CD14-positive monocyte (primary cell): ENCODE results near the gene TMEM132D. TPM values are rescaled to one million over a fixed set of nuclear protein-coding genes. Genes with fewer than 3 reads are reported as not detected.
A peak's percentile ranks its signal among the peaks of the same experiment; 100 is the strongest.

Experiments
- DNase-seq, 3 donors: peaks; one replicate each; pipeline ENCODE4 v3.0.0-alpha.2; 2011 to 2022
- H2AFZ ChIP-seq: 2 replicates; pipeline ENCODE4 v1.6.0; 2012; ENCODE audit warnings: mild to moderate bottlenecking, low read depth, low read length, inconsistent platforms; ENCODE audit not compliant: insufficient read depth, poor library complexity, severe bottlenecking
- H3K27ac ChIP-seq, 2 donors: 1 replicate in 1 of 2; 2 replicates in 1 of 2; pipeline ENCODE4 v1.5.1; 2012 to 2013; ENCODE audit warnings: low read length in 2 of 2, control low read depth in 1 of 2, inconsistent platforms in 1 of 2, low read depth in 1 of 2, mild to moderate bottlenecking in 1 of 2
- H3K27me3 ChIP-seq, 2 donors: one replicate each; pipeline versions ENCODE4 v1.6.0 to v1.6.1; 2011 to 2013; ENCODE audit warnings: low read length in 2 of 2; ENCODE audit not compliant: control insufficient read depth in 2 of 2, insufficient read depth in 2 of 2
- H3K36me3 ChIP-seq, 2 donors: replicated peaks in 1 of 2; 1 replicate in 1 of 2; 2 replicates in 1 of 2; pipeline versions ENCODE4 v1.5.1 to v1.6.1; 2012 to 2013; ENCODE audit warnings: low read length in 2 of 2, control low read depth in 1 of 2, inconsistent platforms in 1 of 2, mild to moderate bottlenecking in 1 of 2; ENCODE audit not compliant: insufficient read depth in 2 of 2, control insufficient read depth in 1 of 2
- H3K4me1 ChIP-seq, 2 donors: 1 replicate in 1 of 2; 2 replicates in 1 of 2; pipeline versions ENCODE4 v1.5.1 to v1.6.1; 2012 to 2013; ENCODE audit warnings: low read length in 2 of 2, control low read depth in 1 of 2, inconsistent platforms in 1 of 2, mild to moderate bottlenecking in 1 of 2, moderate library complexity in 1 of 2; ENCODE audit not compliant: insufficient read depth in 2 of 2, control insufficient read depth in 1 of 2
- H3K4me2 ChIP-seq: replicated peaks from 2 replicates; pipeline ENCODE3; 2012; ENCODE audit warnings: low read length, moderate library complexity, mild to moderate bottlenecking; ENCODE audit not compliant: poor library complexity, severe bottlenecking; ENCODE audit errors: extremely low read depth
- H3K4me3 ChIP-seq, 3 experiments: fragments of 200-600 bp in 1 of 3; sonication (generic) in 1 of 3; replicated peaks in 1 of 3; 1 replicate in 2 of 3; 2 replicates in 1 of 3; pipeline ENCODE4 v1.5.1; 2011 to 2013; ENCODE audit warnings: low read length in 3 of 3, mild to moderate bottlenecking in 3 of 3, control low read depth in 2 of 3, low read depth in 2 of 3, inconsistent platforms in 1 of 3, moderate library complexity in 1 of 3
- H3K79me2 ChIP-seq: 2 replicates; pipeline ENCODE4 v1.6.0; 2012; ENCODE audit warnings: mild to moderate bottlenecking, control low read depth, inconsistent platforms, low read length, moderate library complexity; ENCODE audit not compliant: insufficient read depth
- H3K9ac ChIP-seq: 2 replicates; pipeline ENCODE4 v1.6.0; 2017; ENCODE audit warnings: low read length, mild to moderate bottlenecking; ENCODE audit not compliant: insufficient read depth, poor library complexity, severe bottlenecking
- H3K9me3 ChIP-seq, 2 donors: replicated peaks in 1 of 2; 1 replicate in 1 of 2; 2 replicates in 1 of 2; pipeline versions ENCODE4 v1.5.1 to v1.6.1; 2012 to 2013; ENCODE audit warnings: low read length in 2 of 2, control low read depth in 1 of 2; ENCODE audit not compliant: control insufficient read depth in 1 of 2, insufficient read depth in 1 of 2
- H4K20me1 ChIP-seq: 2 replicates; pipeline ENCODE4 v1.6.0; 2012; ENCODE audit warnings: mild to moderate bottlenecking, low read length, control low read depth, moderate library complexity; ENCODE audit not compliant: insufficient read depth
- H3K27ac Mint-ChIP-seq, 7 donors: one replicate each; pipeline ENCODE4 v1.8.0; 2020; ENCODE audit warnings: mild to moderate bottlenecking in 7 of 7, mixed read lengths in 7 of 7, moderate library complexity in 6 of 7, inconsistent platforms in 2 of 7
- H3K27me3 Mint-ChIP-seq, 3 donors: one replicate each; pipeline ENCODE4 v1.8.0; 2021 to 2022; ENCODE audit warnings: low read depth in 3 of 3, mild to moderate bottlenecking in 3 of 3, mixed read lengths in 3 of 3, moderate library complexity in 3 of 3, inconsistent platforms in 1 of 3
- H3K36me3 Mint-ChIP-seq, 2 donors: one replicate each; pipeline ENCODE4 v1.8.0; 2020; ENCODE audit warnings: mixed read lengths in 2 of 2, inconsistent platforms in 1 of 2, mild to moderate bottlenecking in 1 of 2
- H3K4me1 Mint-ChIP-seq: one replicate; pipeline ENCODE4 v1.8.0; 2020; ENCODE audit warnings: mild to moderate bottlenecking, mixed read lengths
- H3K4me3 Mint-ChIP-seq, 2 donors: one replicate each; pipeline ENCODE4 v1.8.0; 2020; ENCODE audit warnings: mild to moderate bottlenecking in 2 of 2, mixed read lengths in 2 of 2, moderate library complexity in 1 of 2
- H3K9me3 Mint-ChIP-seq, 7 donors: one replicate each; pipeline ENCODE4 v1.8.0; 2020 to 2022; ENCODE audit warnings: mixed read lengths in 7 of 7, mild to moderate bottlenecking in 6 of 7, moderate library complexity in 6 of 7, inconsistent platforms in 2 of 7
- CTCF ChIP-seq: fragments of 200-600 bp; IDR thresholded peaks from one replicate; pipeline ENCODE4 v1.8.0; 2022; ENCODE audit warnings: antibody characterized with exemption, mild to moderate bottlenecking
- WGBS: methylation state at CpG from one replicate; pipeline ENCODE4 v1.1.5; 2013; ENCODE audit warnings: missing lambda C conversion rate; ENCODE audit not compliant: insufficient coverage; 5-methylcytosine and 5-hydroxymethylcytosine counted together
- intact Hi-C, 2 donors: fragments of 100-400 bp; cut with micrococcal nuclease; formaldehyde crosslinking; loops; one replicate each; pipeline versions ENCODE4 v1.15.0 to v1.15.1; 2023
- polyA plus RNA-seq, 3 donors: library from polyadenylated mRNA; depleted of rRNA in 1 of 3; unstranded in 2 of 3; stranded (reverse) in 1 of 3; fragments of 300-500 nt in 2 of 3; fragments of >200 nt in 1 of 3; fragmentation: Illumina TruSeq in 2 of 3; gene quantifications; 1 replicate in 2 of 3; 2 replicates in 1 of 3; pipeline ENCODE4 v1.2.3, GENCODE V29; 2012 to 2021

TMEM132D gene
- polyA plus RNA-seq, 3 donors = 0.04 TPM; not detected in 2

- peaks cover 0 to 3% (median 0%) of the 10 kb centered on the region in 3 donors for H3K27me3 Mint-ChIP-seq
- Histone ChIP-seq H3K27ac (no peak overlapping the region), H4K20me1 (no peaks in the 10 kb centered on the region), H3K4me1 (no peaks in the 10 kb centered on the region), H2AFZ (no peak overlapping the region), H3K36me3 (no peaks in the 10 kb centered on the region), H3K9ac (no peak overlapping the region), H3K9me3 (peaks cover 47 to 57% of the 10 kb centered on the region in 2 donors), H3K79me2 (no peaks in the 10 kb centered on the region), H3K27me3 (no peaks in the 10 kb centered on the region), H3K4me2 (no peak overlapping the region), H3K4me3 (no peak overlapping the region)
- no peaks in the 10 kb centered on the region for H3K36me3 Mint-ChIP-seq
- no peak for TF ChIP-seq CTCF
- H3K4me1 Mint-ChIP-seq = no peaks in the 10 kb centered on the region
- DNase-seq = no peak
- intact Hi-C loops = no loop called here
- peaks cover 4 to 52% (median 15%) of the 10 kb centered on the region in 7 donors for H3K9me3 Mint-ChIP-seq
- H3K27ac Mint-ChIP-seq = peak overlapping the region in 1 of 7 donors; percentile 31
- no peak overlapping the region for H3K4me3 Mint-ChIP-seq
- WGBS = 100% methylated on average over 2 of the region's 9 CpGs
Observed at GRCh38 chr12:129716825-129717224, 187.0 kb downstream of the TMEM132D start.

- H3K9me3 Mint-ChIP-seq = peaks cover 11 to 28% (median 18%) of the 10 kb centered on the region in 7 donors
- H3K27ac Mint-ChIP-seq = no peak overlapping the region
- no peak for DNase-seq
- no peak overlapping the region for H2AFZ ChIP-seq
- H3K4me1 Mint-ChIP-seq = no peaks in the 10 kb centered on the region
- no peak overlapping the region for H3K27ac ChIP-seq
- TF ChIP-seq CTCF = no peak
- peaks cover 32 to 49% of the 10 kb centered on the region in 2 donors for H3K9me3 ChIP-seq
- H3K4me3 Mint-ChIP-seq = no peak overlapping the region
- WGBS = no CpG with 5 or more reads among the region's 2 CpGs
- H3K4me3 ChIP-seq = no peak overlapping the region
- no peaks in the 10 kb centered on the region for H3K4me1 ChIP-seq
- no peaks in the 10 kb centered on the region for H3K27me3 ChIP-seq
- no peaks in the 10 kb centered on the region for H4K20me1 ChIP-seq
- no peaks in the 10 kb centered on the region for H3K79me2 ChIP-seq
- no peak overlapping the region for H3K9ac ChIP-seq
- no peaks in the 10 kb centered on the region for H3K36me3 Mint-ChIP-seq
- H3K36me3 ChIP-seq = no peaks in the 10 kb centered on the region
- H3K4me2 ChIP-seq = no peak overlapping the region
- intact Hi-C loops = no loop called here
- peaks cover 0 to 3% (median 0%) of the 10 kb centered on the region in 3 donors for H3K27me3 Mint-ChIP-seq
Observed at GRCh38 chr12:129706716-129707115, 197.1 kb downstream of the TMEM132D start.
